SK-N-SH (cell line): ENCODE measurements around the gene IGSF23. TPM values are rescaled to one million over a fixed set of nuclear protein-coding genes. Genes with fewer than 3 reads are reported as not detected.

Source experiments
- CTCF ChIA-PET: fragments of 300-600, 350-600 bp; formaldehyde crosslinking; extraction: SDS; loops from one replicate; lab custom pipeline; 2021; lab: Yijun Ruan, JAX
- POLR2A ChIA-PET: fragments of 350-600 bp; sonication (Branson Sonifier 250); formaldehyde crosslinking; extraction: SDS; loops from one replicate; lab custom pipeline; 2020; ENCODE audit warnings: antibody characterized with exemption, inconsistent platforms; lab: Yijun Ruan, JAX
- DNase-seq: peaks from one replicate; pipeline ENCODE4 v3.0.0; 2012
- H2AFZ ChIP-seq: fragments of 200-600 bp; sonication (generic); 2 replicates; pipeline ENCODE4 v1.8.1; 2016; ENCODE audit warnings: antibody characterized with exemption, mild to moderate bottlenecking, low read depth
- H3F3A ChIP-seq: fragments of 200-600 bp; sonication (generic); replicated peaks from 2 replicates; pipeline ENCODE3; 2016; ENCODE audit warnings: antibody characterized with exemption, mild to moderate bottlenecking; ENCODE audit not compliant: insufficient read depth
- H3K27ac ChIP-seq, 2 experiments: fragments of 200-500 bp in 1 of 2; fragments of 200-600 bp in 1 of 2; sonication (Bioruptor generic) in 1 of 2; sonication (generic), shearing (Covaris generic) in 1 of 2; 2 replicates each; pipeline versions ENCODE4 v1.5.1 to v1.6.1; 2014 to 2016; ENCODE audit warnings: low read depth in 2 of 2, inconsistent platforms in 1 of 2, low read length in 1 of 2, mild to moderate bottlenecking in 1 of 2, mixed read lengths in 1 of 2
- H3K27me3 ChIP-seq: fragments of 200-600 bp; sonication (generic), shearing (Covaris generic); 2 replicates; pipeline ENCODE4 v1.6.1; 2016; ENCODE audit warnings: mixed run types; ENCODE audit not compliant: insufficient read depth
- H3K36me3 ChIP-seq, 2 experiments: fragments of 200-500 bp in 1 of 2; fragments of 200-600 bp in 1 of 2; sonication (Bioruptor generic) in 1 of 2; sonication (generic) in 1 of 2; replicated peaks in 1 of 2; 2 replicates each; pipeline versions ENCODE3 to v1.5.1; 2014 to 2016; ENCODE audit warnings: low read length in 1 of 2, mild to moderate bottlenecking in 1 of 2; ENCODE audit not compliant: insufficient read depth in 2 of 2, control insufficient read depth in 1 of 2
- H3K4me1 ChIP-seq, 2 experiments: fragments of 200-500 bp in 1 of 2; fragments of 200-600 bp in 1 of 2; sonication (Bioruptor generic) in 1 of 2; sonication (generic), shearing (Covaris generic) in 1 of 2; 2 replicates each; pipeline versions ENCODE4 v1.5.1 to v1.6.1; 2014 to 2016; ENCODE audit warnings: low read depth in 1 of 2, low read length in 1 of 2, mixed run types in 1 of 2; ENCODE audit not compliant: insufficient read depth in 2 of 2, control insufficient read depth in 1 of 2
- H3K4me2 ChIP-seq: fragments of 200-600 bp; sonication (generic), shearing (Covaris generic); 2 replicates; pipeline ENCODE4 v1.6.1; 2017; ENCODE audit warnings: mixed run types
- H3K4me3 ChIP-seq, 2 experiments: fragments of 200-500 bp in 1 of 2; fragments of 200-600 bp in 1 of 2; sonication (Bioruptor generic) in 1 of 2; sonication (generic), shearing (Covaris generic) in 1 of 2; 2 replicates each; pipeline versions ENCODE4 v1.5.1 to v1.8.1; 2014 to 2016; ENCODE audit warnings: low read depth in 2 of 2, inconsistent platforms in 1 of 2, low read length in 1 of 2, mild to moderate bottlenecking in 1 of 2, mixed read lengths in 1 of 2, moderate library complexity in 1 of 2
- H3K79me2 ChIP-seq: fragments of 200-600 bp; sonication (generic); 2 replicates; pipeline ENCODE4 v1.8.1; 2017; ENCODE audit warnings: mild to moderate bottlenecking; ENCODE audit not compliant: insufficient read depth
- H3K9ac ChIP-seq: fragments of 200-600 bp; sonication (generic); 2 replicates; pipeline ENCODE4 v1.6.1; 2017; ENCODE audit warnings: mixed run types
- H3K9me2 ChIP-seq: fragments of 200-600 bp; sonication (generic); 2 replicates; pipeline ENCODE4 v1.6.1; 2017; ENCODE audit warnings: mixed run types
- H3K9me3 ChIP-seq: fragments of 200-600 bp; sonication (generic); 2 replicates; pipeline ENCODE4 v1.6.1; 2017; ENCODE audit warnings: mixed run types, mild to moderate bottlenecking, moderate library complexity
- H4K20me1 ChIP-seq: fragments of 200-600 bp; sonication (generic); 2 replicates; pipeline ENCODE4 v1.6.1; 2017; ENCODE audit warnings: mild to moderate bottlenecking, mixed run types; ENCODE audit not compliant: insufficient read depth
- MEF2A ChIP-seq: IDR thresholded peaks from 2 replicates; pipeline ENCODE4 v1.4.0; 2012; ENCODE audit warnings: low read depth, borderline replicate concordance
- NRF1 ChIP-seq: IDR thresholded peaks from 2 replicates; pipeline ENCODE4 v1.6.1; 2012; ENCODE audit warnings: low read depth, mild to moderate bottlenecking, low read length
- RAD21 ChIP-seq: IDR thresholded peaks from 2 replicates; pipeline ENCODE4 v1.6.1; 2012; ENCODE audit warnings: mild to moderate bottlenecking, low read length
- RCOR1 ChIP-seq: fragments of 150-350 bp; IDR thresholded peaks from 2 replicates; pipeline ENCODE4 v1.6.1; 2017; ENCODE audit warnings: antibody characterized with exemption, low read length
- REST ChIP-seq: IDR thresholded peaks from 2 replicates; pipeline ENCODE4 v1.6.1; 2012; ENCODE audit warnings: mild to moderate bottlenecking, low read depth, low read length, moderate library complexity
- TAF1 ChIP-seq: IDR thresholded peaks from 2 replicates; pipeline ENCODE4 v1.6.1; 2012; ENCODE audit warnings: low read depth, mild to moderate bottlenecking, low read length, moderate library complexity, borderline replicate concordance
- TEAD4 ChIP-seq: IDR thresholded peaks from 2 replicates; pipeline ENCODE4 v1.4.0; 2012; ENCODE audit warnings: mild to moderate bottlenecking, borderline replicate concordance; ENCODE audit not compliant: insufficient read depth
- YY1 ChIP-seq: IDR thresholded peaks from 2 replicates; pipeline ENCODE4 v1.4.0; 2012; ENCODE audit warnings: low read depth, mild to moderate bottlenecking
- ZBTB33 ChIP-seq: IDR thresholded peaks from 2 replicates; pipeline ENCODE4 v1.4.0; 2012; ENCODE audit warnings: low read depth, borderline replicate concordance
- WGBS: methylation state at CpG from one replicate; pipeline ENCODE4 v1.1.6; 2017; ENCODE audit warnings: low lambda C conversion rate; 5-methylcytosine and 5-hydroxymethylcytosine counted together
- polyA plus RNA-seq, 3 experiments: library from polyadenylated mRNA; depleted of rRNA; stranded (reverse); fragments of >200 nt; gene quantifications; 2 replicates each; pipeline ENCODE4 v1.2.3, GENCODE V29; 2012
- TF ChIP-seq, protein P1 (sequence below): fragments of 200-600 bp; sonication (generic); IDR thresholded peaks from 2 replicates; pipeline ENCODE4 v1.6.1; 2017; ENCODE audit warnings: antibody characterized with exemption, mild to moderate bottlenecking, moderate library complexity

Gene IGSF23
- polyA plus RNA-seq, 1 of the 3 experiments (the other 2 are of a cell fraction): 0.08 TPM

DNA sequence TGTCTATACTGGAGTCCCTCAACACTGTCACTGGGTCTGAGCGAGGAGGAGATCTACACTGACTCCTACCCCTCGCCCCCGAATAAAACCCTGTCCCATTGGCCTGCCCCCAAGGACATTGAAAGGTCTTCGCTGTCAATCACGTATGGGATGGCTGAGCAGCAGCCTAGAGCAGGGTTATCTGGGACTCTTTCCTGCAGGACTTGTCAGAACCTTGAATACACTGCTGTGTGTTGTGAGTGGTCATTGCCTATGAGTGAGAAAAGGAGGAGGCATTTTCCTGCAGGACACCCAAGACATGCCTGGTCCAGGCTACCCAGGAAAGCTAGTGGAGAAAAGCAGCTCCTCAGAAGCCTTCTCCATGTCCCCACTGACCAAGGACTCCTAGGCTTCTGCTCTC is 40.0 kb downstream of the IGSF23 start:
- Histone ChIP-seq H4K20me1 (peaks cover 12% of the 10 kb centered on the region; the same call in 1 of the 2 replicates), H2AFZ (no peak overlapping the region), H3K9me2 (no peaks in the 10 kb centered on the region), H3K27ac (no peak overlapping the region), H3K9ac (no peak overlapping the region), H3K79me2 (peaks cover 47% of the 10 kb centered on the region; the same call in 1 of the 2 replicates), H3K4me3 (no peak overlapping the region), H3K4me1 (no peaks in the 10 kb centered on the region), H3K4me2 (no peak overlapping the region), H3K36me3 (peaks cover 48 to 58% of the 10 kb centered on the region in 2 experiments), H3F3A (peaks cover 13% of the 10 kb centered on the region), H3K27me3 (no peaks in the 10 kb centered on the region), H3K9me3 (no peaks in the 10 kb centered on the region)
- ChIA-PET CTCF (interaction anchor here (1.1 to 12.3 kb wide), 2 partner anchors 82 to 118 kb away, joined by 4 to 148 read pairs; no protein-coding TSS in a partner anchor), POLR2A (no interaction called here)
- no peak for DNase-seq
- 95% methylated on average over 5 of the region's 5 CpGs for WGBS
- TF ChIP-seq REST (no peak), TEAD4 (no peak), NRF1 (no peak)

DNA sequence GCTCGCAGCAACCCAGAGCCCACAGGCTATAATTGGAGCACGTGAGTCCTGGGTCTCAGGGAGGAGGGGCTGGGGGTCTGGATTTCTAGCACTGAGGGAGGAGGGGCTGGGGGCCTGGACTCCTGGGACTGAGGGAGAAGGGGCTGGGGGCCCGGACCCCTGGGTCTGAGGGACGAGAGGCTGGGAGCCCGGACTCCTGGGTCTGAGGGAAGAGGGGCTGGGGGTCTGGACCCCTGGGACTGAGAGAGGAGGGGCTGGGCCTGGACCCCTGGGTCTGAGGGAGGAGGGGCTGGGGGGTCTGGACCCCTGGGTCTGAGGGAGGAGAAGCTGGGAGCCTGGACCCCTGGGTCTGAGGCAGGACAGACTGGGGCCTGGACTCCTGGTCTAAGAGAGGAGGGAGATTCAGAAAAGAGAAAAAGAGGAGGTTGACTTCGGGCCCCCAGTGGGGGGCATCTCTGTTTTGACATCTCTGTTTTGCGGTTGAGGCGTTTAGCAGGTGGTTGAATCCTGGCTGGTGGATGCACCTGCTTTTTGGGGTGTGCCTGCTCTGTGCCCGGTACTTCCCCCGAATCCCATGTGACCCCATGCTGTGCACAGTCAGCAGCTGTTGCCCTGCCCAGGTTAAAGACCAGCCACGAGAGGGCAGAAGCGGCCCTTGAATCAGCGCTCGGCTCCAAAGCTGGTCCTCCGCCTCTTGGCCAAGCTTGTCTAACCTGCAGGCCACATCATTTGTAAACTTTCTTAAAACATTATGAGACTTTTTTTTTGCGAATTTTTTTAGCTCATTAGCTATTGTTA is 40.8 kb downstream of the IGSF23 start:
- TF ChIP-seq MEF2A (no peak), RAD21 (0 out of 2 replicates have a peak, but pooled peaks have one; percentile 3), TAF1 (no peak), REST (no peak), RCOR1 (no peak), ZBTB33 (no peak), YY1 (no peak)
- TF ChIP-seq, protein P1, sequence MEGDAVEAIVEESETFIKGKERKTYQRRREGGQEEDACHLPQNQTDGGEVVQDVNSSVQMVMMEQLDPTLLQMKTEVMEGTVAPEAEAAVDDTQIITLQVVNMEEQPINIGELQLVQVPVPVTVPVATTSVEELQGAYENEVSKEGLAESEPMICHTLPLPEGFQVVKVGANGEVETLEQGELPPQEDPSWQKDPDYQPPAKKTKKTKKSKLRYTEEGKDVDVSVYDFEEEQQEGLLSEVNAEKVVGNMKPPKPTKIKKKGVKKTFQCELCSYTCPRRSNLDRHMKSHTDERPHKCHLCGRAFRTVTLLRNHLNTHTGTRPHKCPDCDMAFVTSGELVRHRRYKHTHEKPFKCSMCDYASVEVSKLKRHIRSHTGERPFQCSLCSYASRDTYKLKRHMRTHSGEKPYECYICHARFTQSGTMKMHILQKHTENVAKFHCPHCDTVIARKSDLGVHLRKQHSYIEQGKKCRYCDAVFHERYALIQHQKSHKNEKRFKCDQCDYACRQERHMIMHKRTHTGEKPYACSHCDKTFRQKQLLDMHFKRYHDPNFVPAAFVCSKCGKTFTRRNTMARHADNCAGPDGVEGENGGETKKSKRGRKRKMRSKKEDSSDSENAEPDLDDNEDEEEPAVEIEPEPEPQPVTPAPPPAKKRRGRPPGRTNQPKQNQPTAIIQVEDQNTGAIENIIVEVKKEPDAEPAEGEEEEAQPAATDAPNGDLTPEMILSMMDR: no peak; the same call in 1 of the 2 replicates
- H3K79me2 ChIP-seq: peaks cover 39% of the 10 kb centered on the region; the same call in 1 of the 2 replicates
- no peaks in the 10 kb centered on the region for H3K9me2 ChIP-seq
- H3K36me3 ChIP-seq: peaks cover 53 to 59% of the 10 kb centered on the region in 2 experiments
- no peaks in the 10 kb centered on the region for H3K27me3 ChIP-seq
- no peaks in the 10 kb centered on the region for H3K9me3 ChIP-seq
- no peak overlapping the region for H2AFZ ChIP-seq
- H3K4me3 ChIP-seq: no peak overlapping the region
- H3K4me1 ChIP-seq: no peaks in the 10 kb centered on the region
- H4K20me1 ChIP-seq: peaks cover 4% of the 10 kb centered on the region; the same call in 1 of the 2 replicates
- no peak overlapping the region for H3K9ac ChIP-seq
- DNase-seq: no peak
- POLR2A ChIA-PET: no interaction called here
- H3K27ac ChIP-seq: no peak overlapping the region
- CTCF ChIA-PET: interaction anchor here (0.6 to 12.3 kb wide), 5 partner anchors 22 to 117 kb away, joined by 3 to 148 read pairs (median 3); no protein-coding TSS in a partner anchor
- H3K4me2 ChIP-seq: no peak overlapping the region
- 73% methylated on average over 16 of the region's 16 CpGs for WGBS
- H3F3A ChIP-seq: peaks cover 14% of the 10 kb centered on the region
